Thoracic aorta (tissue), 2 donors: ENCODE data around the gene CDC16. TPM values are rescaled to one million over a fixed set of nuclear protein-coding genes. Genes with fewer than 3 reads are reported as not detected.
A peak's percentile ranks its signal among the peaks of the same experiment; 100 is the strongest.
"Not testable (repeated sequence)": the region's sequence is repeated elsewhere in the genome, so short reads cannot be mapped to it uniquely, and the experiment has no call there.

Experiments used
- ATAC-seq: fragments of 150-250 bp; one replicate; pipeline ENCODE4 v1.8.0; 2017; ENCODE audit warnings: low read depth; ENCODE audit not compliant: insufficient number of reproducible peaks, low FRiP score
- DNase-seq: peaks from one replicate; pipeline ENCODE4 v3.0.0-alpha.2; 2020; ENCODE audit warnings: low spot score
- H3K27ac ChIP-seq, 2 donors: fragments of 200-600 bp; sonication (generic); 1 replicate in 1 of 2; 2 replicates in 1 of 2; pipeline ENCODE4 v1.5.1; 2016; ENCODE audit warnings: mild to moderate bottlenecking in 2 of 2, moderate library complexity in 2 of 2
- H3K27me3 ChIP-seq: fragments of 200-600 bp; sonication (generic); replicated peaks from 2 replicates; pipeline ENCODE4 v1.6.0; 2016; ENCODE audit warnings: mild to moderate bottlenecking; ENCODE audit not compliant: insufficient read depth
- H3K36me3 ChIP-seq: fragments of 200-600 bp; sonication (generic); one replicate; pipeline ENCODE4 v1.5.1; 2016
- H3K4me1 ChIP-seq, 2 donors: fragments of 200-600 bp; sonication (generic); 1 replicate in 1 of 2; 2 replicates in 1 of 2; pipeline versions ENCODE4 v1.5.1 to v1.6.0; 2016; ENCODE audit warnings: low read depth in 2 of 2, mild to moderate bottlenecking in 1 of 2; ENCODE audit not compliant: control insufficient read depth in 1 of 2
- H3K4me3 ChIP-seq: fragments of 200-600 bp; sonication (generic); 2 replicates; pipeline ENCODE4 v1.5.1; 2016; ENCODE audit warnings: mild to moderate bottlenecking
- H3K9me3 ChIP-seq: fragments of 200-600 bp; sonication (generic); 2 replicates; pipeline ENCODE4 v1.5.1; 2016
- total RNA-seq, 2 donors: library from RNA; depleted of rRNA; stranded (reverse); fragments of >200 nt; gene quantifications; one replicate each; pipeline versions ENCODE4 v1.1.0 to v1.2.3, GENCODE V29; 2016
- TF ChIP-seq, protein P1 (sequence below): fragments of 200-600 bp; sonication (generic); IDR thresholded peaks from one replicate; pipeline ENCODE4 v1.5.1; 2019; ENCODE audit warnings: antibody characterized with exemption

The CDC16 gene
- total RNA-seq, 2 donors from 2014 or later, result 45.4 to 73.3 TPM

- Histone ChIP-seq H3K27ac (no peak overlapping the region), H3K4me3 (no peak overlapping the region), H3K36me3 (peaks cover 51% of the 10 kb centered on the region), H3K4me1 (no peaks in the 10 kb centered on the region), H3K27me3 (no peaks in the 10 kb centered on the region), H3K9me3 (no peaks in the 10 kb centered on the region)
- ATAC-seq (no peak), DNase-seq (no peak)
- TF ChIP-seq, protein P1, sequence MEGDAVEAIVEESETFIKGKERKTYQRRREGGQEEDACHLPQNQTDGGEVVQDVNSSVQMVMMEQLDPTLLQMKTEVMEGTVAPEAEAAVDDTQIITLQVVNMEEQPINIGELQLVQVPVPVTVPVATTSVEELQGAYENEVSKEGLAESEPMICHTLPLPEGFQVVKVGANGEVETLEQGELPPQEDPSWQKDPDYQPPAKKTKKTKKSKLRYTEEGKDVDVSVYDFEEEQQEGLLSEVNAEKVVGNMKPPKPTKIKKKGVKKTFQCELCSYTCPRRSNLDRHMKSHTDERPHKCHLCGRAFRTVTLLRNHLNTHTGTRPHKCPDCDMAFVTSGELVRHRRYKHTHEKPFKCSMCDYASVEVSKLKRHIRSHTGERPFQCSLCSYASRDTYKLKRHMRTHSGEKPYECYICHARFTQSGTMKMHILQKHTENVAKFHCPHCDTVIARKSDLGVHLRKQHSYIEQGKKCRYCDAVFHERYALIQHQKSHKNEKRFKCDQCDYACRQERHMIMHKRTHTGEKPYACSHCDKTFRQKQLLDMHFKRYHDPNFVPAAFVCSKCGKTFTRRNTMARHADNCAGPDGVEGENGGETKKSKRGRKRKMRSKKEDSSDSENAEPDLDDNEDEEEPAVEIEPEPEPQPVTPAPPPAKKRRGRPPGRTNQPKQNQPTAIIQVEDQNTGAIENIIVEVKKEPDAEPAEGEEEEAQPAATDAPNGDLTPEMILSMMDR, result no peak
Measured at GRCh38 chr13:114259974-114260373, 25.3 kb downstream of the CDC16 start.

DNA sequence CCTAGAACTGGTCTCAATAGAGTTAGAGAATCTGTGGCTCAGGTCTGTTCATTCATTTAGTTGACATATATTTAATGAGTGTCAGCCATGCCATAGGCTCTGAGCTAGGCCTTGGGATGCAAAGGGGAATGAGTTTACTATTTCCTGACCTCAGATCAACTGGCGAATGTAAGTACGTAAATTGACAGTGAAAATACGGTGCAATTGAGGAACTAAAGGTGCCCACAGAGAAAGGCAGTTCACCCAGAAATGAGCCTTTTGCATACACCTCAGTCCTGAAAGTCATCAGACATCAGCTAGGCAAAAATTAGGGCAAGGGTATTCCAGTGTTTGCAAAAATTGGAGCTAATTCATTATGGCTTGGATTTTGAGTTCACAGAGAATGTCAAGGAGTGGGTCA lies 26.1 kb downstream of the CDC16 start:
- TF ChIP-seq, protein P1, result no peak
- DNase-seq, result no peak
- H3K36me3 ChIP-seq, result peaks cover 50% of the 10 kb centered on the region

GRCh38 chr13:114261328-114261965 lies 26.8 kb downstream of the CDC16 start:
- DNase-seq, result no peak
- ATAC-seq, result no peak

More for the DNA sequence above, 26.1 kb downstream of the CDC16 start:
- Histone ChIP-seq H3K9me3 (no peaks in the 10 kb centered on the region), H3K27me3 (no peaks in the 10 kb centered on the region), H3K4me1 (no peaks in the 10 kb centered on the region), H3K27ac (no peak overlapping the region), H3K4me3 (no peak overlapping the region)
- no peak for ATAC-seq

GRCh38 chr13:114263578-114263977 lies 28.9 kb downstream of the CDC16 start:
- Histone ChIP-seq H3K27ac (no peak overlapping the region), H3K4me3 (no peak overlapping the region), H3K9me3 (no peaks in the 10 kb centered on the region), H3K4me1 (no peaks in the 10 kb centered on the region), H3K36me3 (peaks cover 62% of the 10 kb centered on the region), H3K27me3 (no peaks in the 10 kb centered on the region)
- DNase-seq (no peak), ATAC-seq (no peak)
- TF ChIP-seq, protein P1, result no peak

More at GRCh38 chr13:114261328-114261965, 26.8 kb downstream of the CDC16 start:
- Histone ChIP-seq H3K27ac (no peak overlapping the region), H3K4me3 (no peak overlapping the region), H3K4me1 (no peaks in the 10 kb centered on the region), H3K36me3 (peaks cover 55% of the 10 kb centered on the region), H3K9me3 (no peaks in the 10 kb centered on the region), H3K27me3 (no peaks in the 10 kb centered on the region)
- TF ChIP-seq, protein P1, result no peak

- peaks cover 65% of the 10 kb centered on the region for H3K36me3 ChIP-seq
- H3K4me1 ChIP-seq, ATAC-seq: not testable (repeated sequence)
Measured at GRCh38 chr13:114264313-114264712, 29.6 kb downstream of the CDC16 start.

More at GRCh38 chr13:114264313-114264712, 29.6 kb downstream of the CDC16 start:
- not testable (repeated sequence) for H3K27me3 ChIP-seq, H3K4me3 ChIP-seq, H3K9me3 ChIP-seq, DNase-seq
- H3K27ac ChIP-seq, result peak overlapping the region in 1 of 2 donors; percentile 52
